Measurements from ENCODE around the gene HLA-DMB.

DNA sequence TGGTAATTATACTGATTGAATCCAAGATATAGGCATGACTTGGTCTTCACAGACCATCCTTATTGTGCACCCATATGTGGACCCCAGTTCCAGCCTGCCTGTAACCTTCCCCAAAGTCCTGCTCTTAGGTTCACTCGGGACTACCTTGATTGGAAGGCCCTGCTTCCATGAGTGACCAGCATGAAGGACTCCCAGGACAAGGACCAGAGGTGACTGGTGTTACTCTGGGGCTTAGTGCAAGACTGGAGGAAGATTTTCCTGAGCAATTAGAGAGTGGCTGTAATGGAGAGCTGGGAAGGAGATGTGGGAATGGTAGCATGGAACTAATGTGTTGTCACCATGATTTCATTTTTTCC lies 42.6 kb upstream of the HLA-DMB start:
- TF ChIP-seq CTCF (IDR thresholded peaks at IDR 0.05; ENCODE audit: extremely low read depth in 1 of 2, insufficient read depth in 1 of 2, low read depth in 1 of 2, low read length in 2 of 2) (no peak), MYC (IDR thresholded peaks at IDR 0.05; ENCODE audit: low read depth, low read length) (no peak), POLR2AphosphoS5 (IDR thresholded peaks at IDR 0.05; ENCODE audit: insufficient read depth, low read depth, low read length) (peak; percentile 1), POLR2A (IDR thresholded peaks at IDR 0.05; ENCODE audit: low read depth, low read length) (no peak), EZH2 (IDR thresholded peaks at IDR 0.05; ENCODE audit: borderline replicate concordance, low read depth, low read length, severe bottlenecking) (no peak), JUN (IDR thresholded peaks at IDR 0.05; ENCODE audit: borderline replicate concordance, insufficient read depth, insufficient read length, low read depth) (no peak), GATA2 (IDR thresholded peaks at IDR 0.05; ENCODE audit: insufficient read depth, insufficient read length, low read depth, low read length) (no peak)
- TF ChIP-seq, protein P1, sequence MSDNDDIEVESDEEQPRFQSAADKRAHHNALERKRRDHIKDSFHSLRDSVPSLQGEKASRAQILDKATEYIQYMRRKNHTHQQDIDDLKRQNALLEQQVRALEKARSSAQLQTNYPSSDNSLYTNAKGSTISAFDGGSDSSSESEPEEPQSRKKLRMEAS (IDR thresholded peaks at IDR 0.05; ENCODE audit: insufficient read depth, insufficient read length): no peak
